GM21825 (cell line): ENCODE data around the gene TEX261.

ENCODE experiments used
- ATAC-seq: cut with Tn5 transposase; IDR thresholded peaks from one replicate; pipeline ENCODE4 v1.9.1; 2021; ENCODE audit warnings: mild to moderate bottlenecking, moderate library complexity; ENCODE audit not compliant: unreplicated experiment

Gene TEX261

DNA sequence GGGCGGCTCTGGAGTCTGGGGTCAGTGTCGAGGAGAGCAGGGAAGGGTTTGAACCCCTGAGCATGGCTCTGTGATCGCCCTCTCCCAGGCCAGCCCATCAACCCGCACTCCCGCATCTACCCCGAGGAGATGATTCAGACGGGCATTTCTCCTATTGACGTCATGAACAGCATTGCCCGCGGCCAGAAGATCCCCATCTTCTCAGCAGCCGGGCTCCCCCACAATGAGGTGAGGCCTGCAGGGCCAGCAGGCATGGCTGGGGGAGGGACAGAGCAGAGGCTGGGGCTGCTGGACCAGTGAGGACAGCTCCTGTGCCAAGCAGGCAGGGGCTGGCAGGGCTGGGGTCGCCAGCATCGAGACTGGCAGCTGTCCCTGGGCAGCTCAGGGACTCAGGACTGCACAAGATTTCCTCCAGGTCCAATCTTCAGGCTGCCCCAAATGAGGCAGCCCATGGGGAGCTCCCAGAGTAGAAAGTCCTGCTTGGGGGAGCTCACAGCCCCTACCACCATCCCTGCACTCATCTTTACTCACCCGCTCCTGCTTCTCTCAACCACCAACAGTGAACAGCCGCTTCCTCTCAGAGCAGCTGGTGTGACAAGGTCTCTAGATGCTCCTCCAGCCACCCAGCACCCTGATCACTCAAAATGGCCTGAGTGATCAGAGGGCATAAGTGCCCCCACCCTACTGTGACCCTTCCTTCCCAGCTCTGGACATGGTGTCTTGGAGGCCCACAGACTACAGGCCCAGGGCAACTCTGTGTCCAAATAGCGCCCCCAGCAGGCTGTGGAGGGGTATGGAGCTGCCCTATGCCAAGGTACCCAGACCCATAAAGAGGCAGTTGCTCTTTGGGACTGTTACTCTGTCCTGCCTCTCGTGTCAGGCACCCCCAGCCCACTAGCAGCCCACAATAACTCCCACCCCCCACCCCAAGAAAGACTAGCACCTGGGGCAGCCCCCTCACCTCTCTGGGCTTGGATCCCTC, 34.5 kb downstream of the TEX261 start:
- no peak for ATAC-seq

DNA sequence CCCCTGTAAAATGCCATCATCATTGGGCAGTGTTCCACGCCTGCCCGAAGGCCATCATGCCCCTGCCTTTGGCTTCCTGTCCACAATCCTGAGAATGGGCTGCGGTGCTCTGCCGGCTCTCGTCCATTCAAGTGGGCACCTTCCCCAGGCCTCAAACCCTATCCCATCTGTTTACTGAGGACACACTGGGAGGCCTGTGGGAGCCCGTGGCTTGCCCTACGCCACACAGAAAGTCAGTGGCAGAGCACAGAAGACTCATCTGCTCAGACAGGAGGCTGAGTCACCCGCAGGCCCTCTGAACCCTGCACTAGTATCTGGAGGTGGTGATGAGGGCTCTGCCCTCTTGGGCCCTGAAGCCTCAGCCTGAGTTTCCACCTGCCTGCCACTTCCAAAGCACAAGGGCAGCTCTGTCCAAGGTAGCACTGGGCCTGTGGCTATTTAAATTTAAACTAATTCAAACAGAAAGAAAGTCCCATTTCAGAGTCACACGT, 35.4 kb downstream of the TEX261 start:
- ATAC-seq = no peak

DNA sequence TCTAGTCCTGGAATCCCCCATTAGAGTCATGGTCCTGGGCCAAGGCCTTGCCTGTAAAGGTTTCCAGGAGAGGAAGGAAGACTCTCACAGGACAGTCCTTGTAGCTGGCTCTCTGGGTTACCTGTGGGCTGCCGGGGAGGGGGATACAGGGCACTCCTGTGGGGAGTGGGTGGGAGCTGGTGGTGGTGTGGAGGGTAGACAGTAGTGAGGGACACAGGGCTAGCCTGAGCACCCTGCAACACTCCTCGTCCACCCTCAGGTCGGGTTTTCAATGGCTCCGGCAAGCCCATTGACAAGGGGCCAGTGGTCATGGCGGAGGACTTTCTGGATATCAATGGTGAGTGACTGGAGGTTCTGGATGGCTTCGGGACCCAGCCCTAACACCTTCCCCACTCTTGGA, 35.9 kb downstream of the TEX261 start:
- no peak for ATAC-seq

DNA sequence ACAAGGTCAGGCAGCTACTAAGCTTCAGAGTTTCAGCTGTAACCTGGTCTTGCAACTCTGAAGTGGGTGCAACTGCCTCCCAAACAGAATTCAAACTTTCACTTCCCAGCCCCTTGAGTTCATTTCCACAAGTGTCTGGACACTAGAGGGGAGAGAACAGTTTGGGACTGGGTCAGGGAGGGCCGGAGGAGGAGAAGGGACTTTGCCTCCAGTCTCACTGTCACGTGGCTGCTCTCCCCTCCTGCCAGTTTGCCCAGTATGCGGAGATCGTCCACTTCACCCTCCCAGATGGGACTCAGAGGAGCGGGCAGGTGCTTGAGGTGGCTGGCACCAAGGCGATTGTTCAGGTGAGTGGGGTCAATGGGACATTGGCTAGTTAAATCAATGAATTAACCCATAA, 36.9 kb downstream of the TEX261 start:
- no peak for ATAC-seq

DNA sequence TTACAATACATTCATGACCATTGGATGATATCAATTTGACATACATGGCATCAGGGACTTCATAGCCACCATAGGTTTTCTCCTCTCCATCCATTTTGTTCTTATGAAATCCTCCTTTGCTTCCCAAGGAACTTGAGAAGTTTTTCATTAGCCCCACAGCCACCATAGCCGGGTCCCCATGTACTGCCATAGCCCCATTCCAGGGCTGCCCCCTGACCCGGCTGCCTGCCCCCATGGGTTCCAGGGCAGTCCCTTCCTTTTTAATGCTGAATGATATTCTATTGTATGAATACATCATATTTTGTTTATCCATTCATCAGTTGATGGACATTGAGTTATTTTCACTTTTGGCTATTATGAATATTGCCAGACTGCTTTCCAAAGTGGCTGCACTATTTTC, 38.5 kb downstream of the TEX261 start:
- ATAC-seq = no peak

DNA sequence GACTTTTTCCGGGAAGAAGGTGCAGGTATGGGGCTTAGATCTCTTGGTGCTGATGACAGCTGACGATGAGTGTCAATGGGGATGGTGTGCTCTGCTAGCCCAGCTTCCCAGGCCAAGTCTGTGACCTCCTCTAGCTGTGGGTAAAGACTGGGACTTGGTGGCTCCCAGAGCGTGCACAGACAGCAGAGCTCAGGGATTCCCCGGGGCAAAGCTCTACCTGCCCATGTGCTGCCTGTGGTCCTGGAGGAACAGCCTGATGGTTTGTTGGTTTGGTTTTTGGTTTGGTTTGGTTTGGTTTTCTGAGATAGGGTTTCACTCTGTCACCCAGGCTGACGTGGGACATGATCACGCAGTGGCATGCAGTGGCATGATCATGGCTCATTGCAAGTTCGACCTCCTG, 39.8 kb downstream of the TEX261 start:
- ATAC-seq = no peak

DNA sequence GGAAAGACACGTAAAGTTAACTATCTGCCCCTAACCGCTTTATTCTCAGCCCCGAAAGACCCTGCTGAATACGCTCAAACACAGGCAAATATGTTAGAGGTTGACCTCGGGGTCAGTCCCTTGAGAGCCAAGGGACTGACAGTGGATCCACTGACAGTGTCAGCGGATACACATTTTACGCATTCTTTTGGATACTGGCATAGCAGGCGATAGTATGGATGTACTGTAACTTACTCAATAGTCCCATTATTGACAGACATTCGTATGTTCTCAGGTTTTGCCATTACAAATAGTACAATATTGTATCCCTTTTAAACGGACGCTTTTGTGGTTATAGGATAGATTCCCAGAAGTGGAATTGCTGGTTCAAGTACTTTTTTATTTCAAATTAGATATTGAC, 45.6 kb downstream of the TEX261 start:
- no peak for ATAC-seq

DNA sequence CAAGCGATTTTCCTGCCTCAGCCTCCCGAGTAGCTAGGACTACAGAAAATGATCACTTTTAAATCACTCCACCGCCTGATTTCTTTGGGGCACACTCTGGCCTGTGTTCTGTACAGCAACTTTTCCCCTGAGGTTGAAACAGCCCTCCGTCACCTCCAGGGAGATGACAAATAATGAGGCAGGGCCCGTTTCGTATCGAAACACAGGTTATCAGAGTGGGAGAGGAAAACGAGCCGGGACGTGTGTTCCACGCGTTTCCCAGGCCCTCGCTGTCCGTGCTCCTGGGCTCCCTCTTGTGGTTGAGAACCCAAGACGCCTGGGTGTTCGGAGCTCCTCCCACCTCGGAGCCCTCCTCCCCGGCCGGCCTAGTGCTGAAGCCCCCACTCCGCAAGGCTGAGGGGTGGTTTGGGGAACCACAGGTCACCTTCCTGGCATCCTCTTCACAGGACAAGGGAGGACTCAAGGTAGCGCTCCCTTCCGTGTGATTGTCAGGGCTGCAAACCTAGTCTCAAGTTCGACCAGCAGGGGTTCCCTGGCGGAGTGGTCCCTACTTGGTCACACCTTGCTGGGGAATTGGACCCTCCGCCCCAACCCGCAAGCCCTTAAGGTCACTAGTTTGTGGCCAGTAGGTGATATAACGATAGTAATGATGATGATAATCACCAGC, 46.2 kb downstream of the TEX261 start:
- ATAC-seq = no peak

DNA sequence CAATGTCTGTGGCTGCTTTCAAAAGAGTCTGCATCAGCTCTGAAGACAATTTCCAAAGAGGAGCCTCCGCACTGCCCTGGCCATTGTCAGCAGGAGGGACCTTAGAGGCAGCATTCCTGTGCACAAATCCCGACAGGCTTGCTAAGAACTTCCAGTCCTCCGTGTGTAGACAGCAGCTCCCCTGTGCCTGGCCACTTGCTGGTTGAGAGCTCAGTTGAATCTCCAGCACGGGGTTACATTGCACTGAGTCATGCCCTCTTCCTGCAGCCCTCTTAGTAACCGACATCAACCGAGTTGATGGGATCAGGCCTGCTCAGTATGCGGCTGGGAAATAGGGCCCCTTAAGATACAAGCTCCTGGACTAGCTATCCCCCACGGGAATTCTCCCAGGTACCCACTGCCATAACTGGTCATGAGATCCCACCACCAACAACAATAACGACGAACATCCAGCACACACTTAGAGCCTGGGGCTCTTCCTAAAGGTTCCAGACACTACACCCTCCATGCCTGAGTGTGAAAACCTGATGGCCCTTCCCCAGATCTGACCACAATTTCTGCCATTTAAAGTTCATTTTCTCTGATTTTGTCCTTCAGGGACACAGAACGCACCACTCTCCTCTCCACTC, 47.0 kb downstream of the TEX261 start:
- ATAC-seq = no peak

DNA sequence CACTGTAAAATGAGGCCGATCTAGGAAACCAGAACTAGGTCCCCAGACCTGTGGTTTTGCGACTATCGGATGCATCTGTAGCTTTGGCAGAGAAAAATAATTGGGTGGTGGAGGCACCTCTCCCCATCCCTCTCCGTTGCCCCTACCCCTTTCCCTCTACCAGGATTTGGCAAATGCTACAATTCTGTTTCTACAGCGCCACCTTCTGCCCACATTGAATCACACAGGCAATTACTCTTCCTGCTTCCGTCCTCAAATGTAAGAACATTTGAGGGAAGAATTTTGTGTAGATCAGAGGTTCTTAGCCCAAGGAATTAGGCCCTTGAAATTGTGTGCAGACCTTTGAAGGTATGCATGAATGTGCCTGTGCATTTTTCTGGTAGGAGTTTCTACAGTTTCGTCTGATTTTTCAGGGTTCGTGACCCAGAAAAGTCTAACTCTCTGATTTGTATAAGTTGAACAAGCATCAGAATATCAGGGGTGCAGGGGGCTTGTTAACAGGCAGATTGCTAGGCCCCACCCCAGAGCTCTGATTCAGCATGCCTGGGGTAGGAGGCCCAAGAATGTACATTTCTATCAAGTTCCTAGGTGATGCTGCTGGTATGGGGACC, 47.7 kb downstream of the TEX261 start:
- ATAC-seq = no peak

DNA sequence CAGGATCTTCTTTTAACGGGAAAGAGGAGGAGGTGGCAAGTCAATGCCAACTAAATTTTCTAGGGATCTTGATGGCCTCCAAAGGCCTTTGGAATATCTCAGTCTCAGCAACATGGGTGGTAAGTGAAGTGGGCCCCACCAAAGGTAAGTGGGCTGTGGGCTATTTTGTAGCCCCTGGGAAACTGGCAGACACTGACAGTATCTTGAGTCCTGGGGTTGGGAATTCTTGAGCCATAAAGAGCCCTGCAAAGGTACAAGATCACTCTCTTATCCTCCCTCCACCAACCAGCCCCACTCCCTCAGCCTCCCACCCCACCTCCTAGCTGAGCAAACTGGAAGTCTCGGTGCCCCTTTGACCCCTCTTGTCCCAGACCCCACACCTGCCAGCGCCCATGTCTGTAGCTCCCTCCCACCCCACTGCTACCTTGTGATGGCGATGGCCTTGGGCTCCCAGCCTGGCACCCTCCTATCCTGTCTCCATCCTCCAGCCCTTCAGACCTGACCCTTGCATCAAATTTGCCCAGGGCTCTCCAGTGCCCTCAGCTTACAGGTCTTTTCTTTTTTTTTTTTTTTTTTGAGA, 50.5 kb downstream of the TEX261 start:
- no peak for ATAC-seq

DNA sequence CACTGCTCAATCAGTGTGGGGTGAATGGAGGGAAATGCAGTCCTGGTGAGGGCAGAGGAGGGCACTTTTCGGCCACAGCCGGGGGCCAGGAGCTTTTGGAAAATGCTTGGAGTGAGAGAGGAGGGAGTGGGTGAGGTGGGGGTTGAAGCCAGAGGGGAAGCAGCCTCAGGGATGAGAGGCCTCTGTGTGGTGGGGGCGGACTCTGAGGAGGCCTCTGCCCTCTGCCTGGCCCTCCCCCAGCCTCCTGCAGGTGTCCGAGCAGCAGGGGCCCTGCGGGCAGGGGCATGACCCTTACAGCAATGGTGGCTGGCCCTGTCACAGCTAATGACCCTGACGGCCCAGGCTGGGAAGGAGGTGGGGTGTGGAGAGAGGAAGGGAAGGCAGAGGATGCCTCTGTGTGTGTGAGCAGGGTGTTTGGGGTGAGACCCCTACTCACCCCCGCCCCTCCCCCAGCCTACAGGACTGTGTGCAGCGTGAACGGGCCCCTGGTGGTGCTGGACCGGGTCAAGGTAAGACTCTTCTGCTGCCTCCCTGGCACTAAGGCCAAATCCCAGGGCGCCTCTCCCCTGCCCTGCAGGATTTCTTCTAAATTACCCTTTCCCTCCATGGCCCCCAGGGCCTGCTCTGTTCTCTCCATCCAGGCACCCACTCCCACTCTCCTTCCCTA, 51.3 kb downstream of the TEX261 start:
- no peak for ATAC-seq

DNA sequence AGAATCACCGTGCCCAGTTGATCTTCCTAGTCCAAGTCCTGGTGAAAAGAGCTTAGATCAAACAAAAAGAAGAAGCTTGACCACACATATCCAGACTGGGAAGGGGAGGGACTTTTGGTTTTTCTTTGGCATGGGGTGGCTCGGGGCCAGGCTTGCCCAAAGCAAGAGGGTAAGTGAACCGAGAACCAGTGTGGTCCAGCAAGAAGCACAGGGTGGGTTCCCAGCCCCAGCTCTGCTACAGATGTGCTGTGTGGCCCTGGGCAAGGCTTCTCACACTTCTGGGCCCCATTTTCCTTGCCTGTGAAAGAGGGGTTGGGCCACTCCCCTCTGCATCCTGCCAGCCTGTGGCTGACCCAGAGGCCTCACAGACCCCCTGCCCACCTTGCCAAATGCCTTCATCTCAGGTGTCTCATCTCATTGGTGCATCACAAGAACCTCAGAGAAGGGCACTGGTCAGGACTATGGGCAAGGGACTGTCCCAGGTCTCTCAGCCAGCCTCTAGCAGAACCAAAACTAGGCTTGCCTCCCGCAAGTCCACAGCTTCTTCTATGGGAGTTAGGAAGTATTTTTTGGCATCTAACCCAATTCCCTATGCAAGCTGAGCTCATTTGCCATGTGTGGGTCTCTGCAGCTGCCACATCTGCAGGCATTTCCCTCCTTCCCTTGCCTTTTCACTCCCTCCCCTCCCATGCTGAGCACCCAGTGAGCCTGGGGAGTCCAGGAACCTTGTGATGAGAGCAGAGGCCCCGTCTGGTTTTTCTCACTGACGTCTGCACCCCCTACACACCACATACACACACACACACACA, 52.1 kb downstream of the TEX261 start:
- ATAC-seq = no peak

DNA sequence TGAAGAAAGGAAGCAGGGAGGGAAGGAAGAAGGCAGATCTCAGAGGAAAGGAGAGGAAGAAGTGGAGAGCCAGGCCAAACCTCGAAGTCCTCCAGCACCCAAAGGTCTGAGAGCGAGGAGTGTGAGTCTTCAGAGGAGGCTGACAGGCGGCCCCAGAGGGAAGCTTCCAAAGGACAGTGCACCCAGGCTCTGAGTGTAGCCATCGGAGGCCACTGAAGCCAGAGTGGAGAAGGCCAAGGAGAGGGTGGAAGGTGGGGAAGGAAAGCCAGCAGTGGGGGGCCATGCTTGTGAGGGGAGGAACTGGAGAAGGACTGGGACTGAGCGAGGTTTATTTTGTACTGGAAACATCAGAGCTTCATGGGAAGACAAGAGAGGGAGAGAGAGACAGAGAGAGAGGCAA, 53.0 kb downstream of the TEX261 start:
- no peak for ATAC-seq

DNA sequence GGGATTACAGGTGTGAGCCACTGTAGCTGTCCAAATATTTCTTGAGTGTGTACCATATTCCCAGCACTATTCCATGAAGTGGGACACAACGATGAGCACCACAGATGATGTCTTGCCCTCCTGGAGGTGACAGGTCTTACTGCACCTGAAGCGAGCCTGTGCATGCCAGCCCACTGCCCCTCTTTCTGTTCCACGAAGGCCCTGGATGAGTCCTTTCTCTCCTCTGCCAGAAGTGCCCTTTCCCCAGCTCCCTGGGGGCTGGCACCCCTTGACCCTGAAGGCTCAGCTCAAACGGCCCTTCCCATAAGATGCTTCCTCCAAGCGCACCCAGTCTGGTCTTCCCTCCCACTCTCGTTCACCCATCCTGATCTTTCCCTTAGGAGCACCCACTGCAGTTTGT, 53.5 kb downstream of the TEX261 start:
- ATAC-seq = no peak

DNA sequence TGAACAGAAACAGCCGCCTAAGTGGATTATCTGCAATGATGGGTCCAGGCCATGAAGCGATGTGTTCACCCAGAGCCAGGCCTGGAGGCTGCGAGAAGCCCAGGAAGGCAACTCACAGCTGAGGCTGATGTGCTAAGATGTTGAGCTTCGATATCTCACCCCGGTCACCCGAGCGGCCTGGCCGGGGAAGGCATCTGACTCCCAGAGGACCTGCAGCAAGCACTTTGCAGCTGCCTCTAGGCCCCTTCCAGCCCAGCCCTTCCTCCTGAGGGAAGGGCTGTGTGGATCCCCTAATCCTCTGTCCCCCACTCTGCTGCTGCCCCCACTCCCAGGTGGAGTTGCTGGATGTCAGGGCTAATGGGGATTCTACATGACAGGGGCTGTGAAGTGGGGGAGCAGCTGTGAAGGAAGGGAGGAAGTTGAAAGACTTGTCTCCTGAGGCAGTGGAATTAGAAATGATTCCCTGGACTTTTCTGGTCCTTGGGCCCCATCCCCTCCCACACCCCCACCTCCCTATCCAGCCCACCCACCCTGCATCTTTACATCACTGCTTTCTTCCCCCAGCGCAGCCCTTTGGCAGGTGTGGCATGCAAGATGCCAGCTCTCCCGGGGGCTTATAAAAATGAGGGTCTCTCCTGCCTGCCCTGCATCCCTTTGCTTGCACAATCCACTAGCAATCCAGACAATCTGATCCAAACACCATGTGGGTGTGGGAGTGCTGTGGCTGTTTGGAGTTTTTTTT, 54.7 kb downstream of the TEX261 start:
- no peak for ATAC-seq

DNA sequence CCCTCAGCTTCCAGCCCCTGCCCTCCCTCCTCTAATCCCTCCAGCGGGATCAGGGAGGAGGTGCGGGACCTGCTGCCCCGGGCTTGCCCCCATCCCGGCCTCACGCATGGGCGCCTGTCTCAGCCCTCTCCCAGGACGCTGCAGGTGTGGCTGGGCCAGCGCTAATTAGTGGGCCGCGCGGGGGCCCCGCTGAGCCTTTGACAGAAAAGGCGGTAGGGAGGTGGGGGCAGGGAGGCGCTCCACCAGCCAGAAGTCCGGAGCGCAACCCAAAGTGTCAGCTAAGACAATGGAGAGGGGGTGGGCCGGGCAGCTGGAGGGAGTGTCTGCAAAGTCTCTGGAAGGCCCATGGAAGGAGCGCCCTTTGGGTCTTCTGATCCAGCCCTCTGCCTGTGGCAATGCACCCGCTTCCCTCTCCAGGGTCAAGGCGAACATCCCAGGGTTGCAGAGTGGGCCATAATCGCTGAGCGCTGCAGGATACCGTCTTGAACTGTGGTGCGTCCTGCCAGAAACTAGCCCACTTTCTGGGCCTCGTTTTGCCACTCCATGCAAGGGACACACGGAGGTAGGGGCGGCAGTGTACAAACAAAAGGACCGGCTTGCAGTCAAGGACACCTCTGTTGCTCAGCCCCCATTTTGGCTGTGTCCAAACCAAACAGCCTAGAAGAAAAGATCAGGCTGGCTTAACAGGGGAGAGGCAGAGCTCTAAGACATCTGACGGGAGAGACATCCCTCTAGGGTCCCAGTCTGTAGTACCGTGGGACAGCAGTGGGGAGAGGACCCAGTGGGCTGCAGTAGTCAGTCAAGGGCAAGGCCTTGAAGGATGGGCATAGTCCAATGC, 55.5 kb downstream of the TEX261 start:
- ATAC-seq = no peak

DNA sequence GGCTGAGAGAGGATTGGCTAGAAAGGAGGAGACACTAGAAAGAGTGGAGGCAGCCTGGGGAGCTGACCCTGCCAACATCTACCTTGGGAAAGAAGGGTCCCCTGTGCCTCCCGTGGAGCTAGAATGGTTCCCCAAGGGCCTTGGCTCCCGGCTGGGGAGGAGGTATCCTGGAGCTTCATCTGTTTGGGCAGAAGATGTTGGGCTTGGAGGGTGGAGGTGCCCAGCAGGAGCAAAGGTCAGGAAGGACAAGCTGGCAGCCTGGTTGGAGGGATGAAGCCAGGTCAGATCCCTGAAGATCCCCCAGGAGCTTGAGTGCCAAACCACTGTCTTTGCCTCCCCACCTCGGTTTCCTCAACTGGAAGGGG, 56.1 kb downstream of the TEX261 start:
- ATAC-seq = no peak
